ENCODE measurements around the gene WFIKKN1. TPM values are rescaled to one million over a fixed set of nuclear protein-coding genes. Genes with fewer than 3 reads are reported as not detected.

Gene WFIKKN1
- total and polyA plus RNA-seq, 2 of the 13 experiments (the other 11 are each of a cell fraction or from before 2014, with no cell fraction given): 1.7 to 4.9 TPM

DNA sequence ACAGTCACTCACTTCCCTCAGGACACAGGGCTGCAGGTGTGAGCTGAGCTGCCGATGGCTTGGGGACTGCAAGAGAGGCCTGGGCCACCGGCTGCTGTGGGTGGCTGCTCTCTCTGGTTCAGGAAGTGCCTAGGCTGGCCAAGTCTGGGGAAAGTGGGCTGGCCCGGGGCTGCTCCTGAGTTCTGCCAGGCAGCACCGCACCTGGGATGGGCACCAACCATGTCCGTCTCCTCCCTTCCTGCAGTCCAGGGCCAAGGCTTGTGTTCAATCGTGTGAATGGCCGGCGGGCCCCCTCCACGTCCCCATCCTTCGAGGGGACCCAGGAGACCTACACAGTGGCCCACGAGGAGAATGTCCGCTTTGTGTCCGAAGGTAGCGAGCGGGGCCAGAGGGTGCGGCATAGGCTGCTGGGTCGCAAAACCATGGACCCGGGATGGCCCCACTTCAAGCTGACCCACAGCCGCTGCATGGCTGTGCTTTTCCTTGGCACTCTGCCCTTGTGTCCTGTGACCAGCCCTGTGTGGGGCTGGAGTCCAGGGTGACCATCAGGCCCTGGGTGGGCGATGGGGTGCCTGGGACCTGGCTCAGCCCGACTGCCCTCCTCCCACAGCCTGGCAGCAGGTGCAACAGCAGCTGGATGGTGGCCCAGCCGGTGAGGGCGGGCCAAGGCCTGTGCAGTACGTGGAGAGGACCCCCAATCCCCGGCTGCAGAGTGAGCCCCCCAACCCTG, 16.6 kb downstream of the WFIKKN1 start (continued):
- TF ChIP-seq, protein P1, sequence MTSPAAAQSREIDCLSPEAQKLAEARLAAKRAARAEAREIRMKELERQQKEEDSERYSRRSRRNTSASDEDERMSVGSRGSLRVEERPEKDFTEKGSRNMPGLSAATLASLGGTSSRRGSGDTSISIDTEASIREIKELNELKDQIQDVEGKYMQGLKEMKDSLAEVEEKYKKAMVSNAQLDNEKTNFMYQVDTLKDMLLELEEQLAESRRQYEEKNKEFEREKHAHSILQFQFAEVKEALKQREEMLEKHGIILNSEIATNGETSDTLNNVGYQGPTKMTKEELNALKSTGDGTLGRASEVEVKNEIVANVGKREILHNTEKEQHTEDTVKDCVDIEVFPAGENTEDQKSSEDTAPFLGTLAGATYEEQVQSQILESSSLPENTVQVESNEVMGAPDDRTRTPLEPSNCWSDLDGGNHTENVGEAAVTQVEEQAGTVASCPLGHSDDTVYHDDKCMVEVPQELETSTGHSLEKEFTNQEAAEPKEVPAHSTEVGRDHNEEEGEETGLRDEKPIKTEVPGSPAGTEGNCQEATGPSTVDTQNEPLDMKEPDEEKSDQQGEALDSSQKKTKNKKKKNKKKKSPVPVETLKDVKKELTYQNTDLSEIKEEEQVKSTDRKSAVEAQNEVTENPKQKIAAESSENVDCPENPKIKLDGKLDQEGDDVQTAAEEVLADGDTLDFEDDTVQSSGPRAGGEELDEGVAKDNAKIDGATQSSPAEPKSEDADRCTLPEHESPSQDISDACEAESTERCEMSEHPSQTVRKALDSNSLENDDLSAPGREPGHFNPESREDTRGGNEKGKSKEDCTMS (CRISPR knock-in tag; conservative IDR thresholded peaks at IDR 0.05): no peak
- TF ChIP-seq MYC (CRISPR knock-in tag; IDR thresholded peaks at IDR 0.05; ENCODE audit: borderline replicate concordance) (no peak), MBNL3 (CRISPR knock-in tag; conservative IDR thresholded peaks at IDR 0.05) (no peak), AGO1 (IDR thresholded peaks at IDR 0.05; ENCODE audit: low read depth, low read length, poor library complexity, severe bottlenecking) (peak; percentile 94), PBX3 (CRISPR knock-in tag; IDR thresholded peaks at IDR 0.05; ENCODE audit: borderline replicate concordance) (no peak), SYNCRIP (IDR thresholded peaks at IDR 0.05; ENCODE audit: insufficient read depth, low read depth, low read length) (no peak), RBFOX2 (IDR thresholded peaks at IDR 0.05; ENCODE audit: low read depth, low read length) (peak; percentile 82), RBAK (CRISPR knock-in tag; IDR thresholded peaks at IDR 0.05) (no peak), AKAP8 (CRISPR knock-in tag; IDR thresholded peaks at IDR 0.05) (peak; percentile 7; the same call in 1 of the 2 replicates), HOXD1 (CRISPR knock-in tag; IDR thresholded peaks at IDR 0.05) (no peak), ZNF530 (CRISPR knock-in tag; IDR thresholded peaks at IDR 0.05; ENCODE audit: low read depth) (no peak), EP300 (IDR thresholded peaks at IDR 0.05; ENCODE audit: low read depth in 2 of 2, low read length in 2 of 2) (no peak), EP300 (CRISPR knock-in tag; IDR thresholded peaks at IDR 0.05; ENCODE audit: borderline replicate concordance) (no peak), ZNF362 (CRISPR knock-in tag; IDR thresholded peaks at IDR 0.05; ENCODE audit: borderline replicate concordance) (no peak), SRSF1 (optimal IDR thresholded peaks at IDR 0.05; ENCODE audit: low read depth, low read length) (peak; percentile 46), ZNF761 (CRISPR knock-in tag; conservative IDR thresholded peaks at IDR 0.05) (0 out of 2 replicates have a peak, but pooled peaks have one; percentile 3), AGO2 (optimal IDR thresholded peaks at IDR 0.05; ENCODE audit: low read depth, low read length) (peak; percentile 16), ZXDC (CRISPR knock-in tag; IDR thresholded peaks at IDR 0.05) (no peak), FOXJ3 (CRISPR knock-in tag; IDR thresholded peaks at IDR 0.05; ENCODE audit: borderline replicate concordance) (no peak), MIER2 (CRISPR knock-in tag; IDR thresholded peaks at IDR 0.05) (no peak)
- TF ChIP-seq, protein P2, sequence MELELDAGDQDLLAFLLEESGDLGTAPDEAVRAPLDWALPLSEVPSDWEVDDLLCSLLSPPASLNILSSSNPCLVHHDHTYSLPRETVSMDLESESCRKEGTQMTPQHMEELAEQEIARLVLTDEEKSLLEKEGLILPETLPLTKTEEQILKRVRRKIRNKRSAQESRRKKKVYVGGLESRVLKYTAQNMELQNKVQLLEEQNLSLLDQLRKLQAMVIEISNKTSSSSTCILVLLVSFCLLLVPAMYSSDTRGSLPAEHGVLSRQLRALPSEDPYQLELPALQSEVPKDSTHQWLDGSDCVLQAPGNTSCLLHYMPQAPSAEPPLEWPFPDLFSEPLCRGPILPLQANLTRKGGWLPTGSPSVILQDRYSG (CRISPR knock-in tag; IDR thresholded peaks at IDR 0.05): no peak
